ENCODE data around the gene BSND. TPM values are rescaled to one million over a fixed set of nuclear protein-coding genes. Genes with fewer than 3 reads are reported as not detected.

BSND gene
- polyA plus RNA-seq, 1 donor from 2014 or later: not detected

DNA sequence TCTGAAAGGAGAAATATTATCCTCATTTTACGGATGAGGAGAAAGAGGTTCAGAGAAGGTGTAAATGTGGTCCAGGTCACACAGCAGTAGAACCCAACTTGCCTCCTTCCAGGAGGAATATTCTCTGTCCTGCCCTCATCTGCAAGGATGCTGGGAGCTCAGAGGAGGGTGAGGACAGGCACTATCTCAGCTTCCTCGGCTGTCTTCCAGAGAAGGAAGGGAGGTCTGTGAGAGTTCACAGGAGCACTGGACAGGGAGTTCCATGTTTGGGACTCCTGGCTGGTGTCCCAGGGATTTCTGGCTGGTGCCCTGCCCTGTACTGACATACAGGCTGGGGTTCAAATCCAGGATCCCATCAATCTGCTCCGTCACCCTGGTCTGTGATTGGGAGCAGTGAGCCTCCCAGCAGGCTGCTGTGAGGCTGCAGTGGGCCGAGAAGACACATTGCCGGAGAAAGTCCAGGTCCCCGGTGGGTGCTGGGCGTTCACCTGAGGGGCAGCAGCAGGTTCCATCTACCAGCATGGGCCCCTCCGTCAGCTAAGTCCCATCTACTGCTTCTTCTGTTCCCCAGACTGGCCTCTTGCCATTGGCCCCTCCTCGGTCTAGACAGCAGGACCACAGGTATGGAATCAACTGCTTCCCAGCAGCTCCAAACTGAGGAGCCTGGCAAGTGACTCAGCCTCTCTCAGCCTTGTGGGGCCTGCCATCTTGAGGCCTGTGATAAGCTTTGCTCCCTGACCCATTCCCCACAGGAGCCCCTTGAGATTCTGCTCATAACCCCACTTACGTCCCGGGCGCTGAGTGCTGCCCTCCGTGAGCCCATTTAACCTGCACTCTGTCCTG, 8.5 kb upstream of the BSND start:
- Histone ChIP-seq H3K9me3 (ENCODE audit: low read length) (no peaks in the 10 kb centered on the region), H3K27me3 (ENCODE audit: insufficient read depth, low read depth, low read length) (no peaks in the 10 kb centered on the region), H4K20me1 (ENCODE audit: insufficient read depth) (no peaks in the 10 kb centered on the region), H3K27ac (ENCODE audit: low read length) (no peak overlapping the region), H2AFZ (ENCODE audit: low read depth, low read length) (no peak overlapping the region), H3K4me3 (ENCODE audit: low read length) (no peak overlapping the region), H3K36me3 (ENCODE audit: insufficient read depth, low read length) (no peaks in the 10 kb centered on the region), H3K79me2 (replicated peaks; ENCODE audit: insufficient read depth, low read length) (no peaks in the 10 kb centered on the region), H3F3A (ENCODE audit: insufficient read depth, low read length, poor library complexity, severe bottlenecking) (no peaks in the 10 kb centered on the region), H3K9me2 (ENCODE audit: insufficient read depth, low read length) (no peaks in the 10 kb centered on the region), H3K4me2 (ENCODE audit: low read length) (no peak overlapping the region), H3K9ac (ENCODE audit: low read length) (no peak overlapping the region)
- TF ChIP-seq, protein P1, sequence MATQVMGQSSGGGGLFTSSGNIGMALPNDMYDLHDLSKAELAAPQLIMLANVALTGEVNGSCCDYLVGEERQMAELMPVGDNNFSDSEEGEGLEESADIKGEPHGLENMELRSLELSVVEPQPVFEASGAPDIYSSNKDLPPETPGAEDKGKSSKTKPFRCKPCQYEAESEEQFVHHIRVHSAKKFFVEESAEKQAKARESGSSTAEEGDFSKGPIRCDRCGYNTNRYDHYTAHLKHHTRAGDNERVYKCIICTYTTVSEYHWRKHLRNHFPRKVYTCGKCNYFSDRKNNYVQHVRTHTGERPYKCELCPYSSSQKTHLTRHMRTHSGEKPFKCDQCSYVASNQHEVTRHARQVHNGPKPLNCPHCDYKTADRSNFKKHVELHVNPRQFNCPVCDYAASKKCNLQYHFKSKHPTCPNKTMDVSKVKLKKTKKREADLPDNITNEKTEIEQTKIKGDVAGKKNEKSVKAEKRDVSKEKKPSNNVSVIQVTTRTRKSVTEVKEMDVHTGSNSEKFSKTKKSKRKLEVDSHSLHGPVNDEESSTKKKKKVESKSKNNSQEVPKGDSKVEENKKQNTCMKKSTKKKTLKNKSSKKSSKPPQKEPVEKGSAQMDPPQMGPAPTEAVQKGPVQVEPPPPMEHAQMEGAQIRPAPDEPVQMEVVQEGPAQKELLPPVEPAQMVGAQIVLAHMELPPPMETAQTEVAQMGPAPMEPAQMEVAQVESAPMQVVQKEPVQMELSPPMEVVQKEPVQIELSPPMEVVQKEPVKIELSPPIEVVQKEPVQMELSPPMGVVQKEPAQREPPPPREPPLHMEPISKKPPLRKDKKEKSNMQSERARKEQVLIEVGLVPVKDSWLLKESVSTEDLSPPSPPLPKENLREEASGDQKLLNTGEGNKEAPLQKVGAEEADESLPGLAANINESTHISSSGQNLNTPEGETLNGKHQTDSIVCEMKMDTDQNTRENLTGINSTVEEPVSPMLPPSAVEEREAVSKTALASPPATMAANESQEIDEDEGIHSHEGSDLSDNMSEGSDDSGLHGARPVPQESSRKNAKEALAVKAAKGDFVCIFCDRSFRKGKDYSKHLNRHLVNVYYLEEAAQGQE (IDR thresholded peaks at IDR 0.05; ENCODE audit: borderline replicate concordance): no peak
- TF ChIP-seq, protein P2, sequence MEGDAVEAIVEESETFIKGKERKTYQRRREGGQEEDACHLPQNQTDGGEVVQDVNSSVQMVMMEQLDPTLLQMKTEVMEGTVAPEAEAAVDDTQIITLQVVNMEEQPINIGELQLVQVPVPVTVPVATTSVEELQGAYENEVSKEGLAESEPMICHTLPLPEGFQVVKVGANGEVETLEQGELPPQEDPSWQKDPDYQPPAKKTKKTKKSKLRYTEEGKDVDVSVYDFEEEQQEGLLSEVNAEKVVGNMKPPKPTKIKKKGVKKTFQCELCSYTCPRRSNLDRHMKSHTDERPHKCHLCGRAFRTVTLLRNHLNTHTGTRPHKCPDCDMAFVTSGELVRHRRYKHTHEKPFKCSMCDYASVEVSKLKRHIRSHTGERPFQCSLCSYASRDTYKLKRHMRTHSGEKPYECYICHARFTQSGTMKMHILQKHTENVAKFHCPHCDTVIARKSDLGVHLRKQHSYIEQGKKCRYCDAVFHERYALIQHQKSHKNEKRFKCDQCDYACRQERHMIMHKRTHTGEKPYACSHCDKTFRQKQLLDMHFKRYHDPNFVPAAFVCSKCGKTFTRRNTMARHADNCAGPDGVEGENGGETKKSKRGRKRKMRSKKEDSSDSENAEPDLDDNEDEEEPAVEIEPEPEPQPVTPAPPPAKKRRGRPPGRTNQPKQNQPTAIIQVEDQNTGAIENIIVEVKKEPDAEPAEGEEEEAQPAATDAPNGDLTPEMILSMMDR (IDR thresholded peaks at IDR 0.05; ENCODE audit: poor library complexity, severe bottlenecking): no peak
- TF ChIP-seq MXI1 (conservative IDR thresholded peaks at IDR 0.05; ENCODE audit: poor library complexity, severe bottlenecking) (no peak), TAF1 (IDR thresholded peaks at IDR 0.05; ENCODE audit: low read depth) (no peak), EP300 (conservative IDR thresholded peaks at IDR 0.05; ENCODE audit: poor library complexity, severe bottlenecking) (no peak), RAD21 (conservative IDR thresholded peaks at IDR 0.05) (no peak), POLR2AphosphoS5 (IDR thresholded peaks at IDR 0.05) (no peak), SMC3 (conservative IDR thresholded peaks at IDR 0.05; ENCODE audit: poor library complexity) (no peak), EZH2 (IDR thresholded peaks at IDR 0.05; ENCODE audit: borderline replicate concordance, insufficient read depth, low read length, poor library complexity, severe bottlenecking) (no peak)

- H3K9ac ChIP-seq (ENCODE audit: low read length): no peak overlapping the region
- no peaks in the 10 kb centered on the region for H3K79me2 ChIP-seq (replicated peaks; ENCODE audit: insufficient read depth, low read length)
- no peak overlapping the region for H3K27ac ChIP-seq (ENCODE audit: low read length)
- H3K9me3 ChIP-seq (ENCODE audit: low read length): no peaks in the 10 kb centered on the region
- no peaks in the 10 kb centered on the region for H3F3A ChIP-seq (ENCODE audit: insufficient read depth, low read length, poor library complexity, severe bottlenecking)
- no peak overlapping the region for H3K4me3 ChIP-seq (ENCODE audit: low read length)
- peaks cover 2% of the 10 kb centered on the region for H3K27me3 ChIP-seq (ENCODE audit: insufficient read depth, low read depth, low read length)
- no peak overlapping the region for H3K4me2 ChIP-seq (ENCODE audit: low read length)
- H3K9me2 ChIP-seq (ENCODE audit: insufficient read depth, low read length): no peaks in the 10 kb centered on the region
- TF ChIP-seq POLR2AphosphoS5 (IDR thresholded peaks at IDR 0.05) (no peak), MXI1 (conservative IDR thresholded peaks at IDR 0.05; ENCODE audit: poor library complexity, severe bottlenecking) (no peak), RAD21 (conservative IDR thresholded peaks at IDR 0.05) (no peak), SMC3 (conservative IDR thresholded peaks at IDR 0.05; ENCODE audit: poor library complexity) (no peak), EZH2 (IDR thresholded peaks at IDR 0.05; ENCODE audit: borderline replicate concordance, insufficient read depth, low read length, poor library complexity, severe bottlenecking) (no peak), TAF1 (IDR thresholded peaks at IDR 0.05; ENCODE audit: low read depth) (no peak), EP300 (conservative IDR thresholded peaks at IDR 0.05; ENCODE audit: poor library complexity, severe bottlenecking) (no peak)
- TF ChIP-seq, protein P1 (IDR thresholded peaks at IDR 0.05; ENCODE audit: borderline replicate concordance): no peak
- TF ChIP-seq, protein P2 (IDR thresholded peaks at IDR 0.05; ENCODE audit: poor library complexity, severe bottlenecking): no peak
- H4K20me1 ChIP-seq (ENCODE audit: insufficient read depth): no peaks in the 10 kb centered on the region
- H2AFZ ChIP-seq (ENCODE audit: low read depth, low read length): no peak overlapping the region
- no peaks in the 10 kb centered on the region for H3K36me3 ChIP-seq (ENCODE audit: insufficient read depth, low read length)
These were observed 7.8 kb upstream of the BSND start for GRCh38 chr1:54990916-54991315.

Measured in neural cell (in vitro differentiated cells).